K562 treated with DMSO at 1 percent for 4 hours (cell line): ENCODE results near the gene ZNF177. TPM values are rescaled to one million over a fixed set of nuclear protein-coding genes. Genes with fewer than 3 reads are reported as not detected.

Source experiments
- total RNA-seq: library from RNA; unstranded; fragments of 300-600 nt; gene quantifications from 2 replicates; pipeline ENCODE4 v1.2.3, GENCODE V29; 2022; ENCODE audit not compliant: insufficient read depth

Gene ZNF177
- total RNA-seq: 0.97 and 1.9 TPM in 2 replicates

DNA sequence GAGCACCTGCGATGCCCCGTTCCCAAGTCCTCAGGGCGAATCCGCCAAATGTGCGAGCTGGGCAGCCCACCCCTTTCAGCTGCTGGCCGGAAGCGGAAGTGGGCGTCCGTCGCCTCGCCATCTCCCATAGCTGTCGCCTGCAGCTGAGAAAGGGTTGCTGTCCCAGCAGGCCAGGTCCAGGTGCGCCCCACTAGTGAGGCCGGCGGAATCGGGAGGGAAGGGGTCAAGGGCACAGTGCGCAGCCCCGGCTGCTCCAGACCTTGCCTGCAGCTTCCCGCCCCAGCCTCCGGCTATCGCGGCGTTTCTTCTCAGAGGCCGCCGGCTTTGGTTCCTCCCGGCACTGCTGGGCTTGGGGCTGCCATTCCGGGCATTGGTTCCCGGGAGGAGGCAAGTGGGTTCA, at the start of gene ZNF177:
ZNF177 (plus strand) TSS at position 109 of the 400 bp plus-strand sequence. CDS start 15,299 bp downstream, outside the sequence.

DNA sequence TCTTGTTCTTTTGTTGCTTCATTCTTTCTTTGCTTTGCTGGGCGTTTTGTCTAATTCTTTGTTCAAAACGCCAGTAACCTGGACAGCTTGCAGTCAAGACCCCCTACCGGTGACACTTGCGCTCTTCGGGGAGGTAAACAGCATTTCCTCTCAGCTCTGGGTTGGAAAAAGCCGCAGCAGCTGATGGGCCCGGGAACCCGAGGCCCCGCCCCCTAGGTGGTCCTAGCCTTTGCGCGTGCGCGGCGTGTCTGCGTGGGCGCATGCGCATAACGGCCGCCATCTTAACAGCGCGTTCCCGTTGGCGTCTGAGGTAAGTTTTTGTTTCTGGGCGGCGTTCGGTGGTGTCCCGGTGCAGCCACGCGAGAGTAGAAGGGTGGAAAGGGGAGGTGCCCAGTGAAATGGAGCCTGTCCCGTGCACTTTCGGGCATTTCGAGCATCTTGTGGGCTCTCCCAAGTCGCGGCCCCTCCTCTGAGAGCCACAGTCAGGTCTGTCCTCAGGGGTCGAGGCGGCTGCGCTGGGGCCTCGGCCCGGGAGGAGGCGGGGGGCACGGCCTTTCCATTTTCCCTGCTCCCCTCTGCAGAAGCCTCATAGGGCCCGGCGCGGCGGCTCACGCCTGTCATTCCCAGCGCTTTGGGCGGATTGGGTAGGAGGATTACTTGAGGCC, 38.8 kb upstream of the ZNF177 start, which contains the start of gene ZNF559:
ZNF559 (plus strand) TSS at position 261 of the 665 bp plus-strand sequence. CDS start 14,371 bp downstream, outside the sequence.

Other genes with a start within 250 kb of the ZNF177 start
- gene OR7G1, start 247.2 kb upstream of the ZNF177 start, total RNA-seq: not detected in 2 replicates
- not detected in 2 replicates for gene OR7G3, start 236.1 kb upstream of the ZNF177 start, total RNA-seq
- 18.9 and 23.6 TPM in 2 replicates for gene ZNF317, start 222.6 kb upstream of the ZNF177 start, total RNA-seq
- gene OR7D2, start 184.0 kb upstream of the ZNF177 start, total RNA-seq: 0.85 and 0.87 TPM in 2 replicates
- gene OR7D4, start 143.4 kb upstream of the ZNF177 start, total RNA-seq: not detected in 2 replicates
- gene OR7E24, start 112.1 kb upstream of the ZNF177 start, total RNA-seq: not detected in 2 replicates
- 0.98 and 3.8 TPM in 2 replicates for gene ZNF699, start 53.2 kb upstream of the ZNF177 start, total RNA-seq
- gene ZNF559, start 38.8 kb upstream of the ZNF177 start, total RNA-seq: 8.3 and 8.8 TPM in 2 replicates
- 19.7 and 28.7 TPM in 2 replicates for gene ZNF266, start 72.6 kb downstream of the ZNF177 start, total RNA-seq
- gene ZNF560, start 135.6 kb downstream of the ZNF177 start, total RNA-seq: 0.29 TPM in 1 of 2 replicates, not detected in the other
- 4.2 and 6.9 TPM in 2 replicates for gene ZNF426, start 175.6 kb downstream of the ZNF177 start, total RNA-seq
- gene ZNF121, start 221.5 kb downstream of the ZNF177 start, total RNA-seq: 6.4 TPM in 2 replicates